B cell (primary cell): Measurements from ENCODE around the gene TKFC. TPM values are rescaled to one million over a fixed set of nuclear protein-coding genes. Genes with fewer than 3 reads are reported as not detected.
A peak's percentile ranks its signal among the peaks of the same experiment; 100 is the strongest.

Experiments used
- ATAC-seq: fragments of 200-7000 bp; cut with Tn5 transposase; one replicate; pipeline ENCODE4 v1.10.0; 2021; ENCODE audit warnings: low read depth, mild to moderate bottlenecking, moderate number of reproducible peaks, moderate library complexity
- CTCF ChIA-PET: fragments of 350-600 bp; sonication (Branson Sonifier 250); formaldehyde crosslinking; loops from one replicate; lab custom pipeline; 2021; ENCODE audit warnings: antibody characterized with exemption, inconsistent platforms; lab: Charles Lee
- POLR2A ChIA-PET: fragments of 350-600 bp; sonication (Branson Sonifier 250); formaldehyde crosslinking; loops from one replicate; lab custom pipeline; 2021; ENCODE audit warnings: antibody characterized with exemption; lab: Charles Lee
- DNase-seq: peaks from one replicate; pipeline ENCODE4 v3.0.0; 2013
- H2AFZ ChIP-seq: 2 replicates; pipeline ENCODE4 v1.6.1; 2012; ENCODE audit warnings: mild to moderate bottlenecking, low read depth, low read length; ENCODE audit not compliant: insufficient read depth, poor library complexity, severe bottlenecking
- H3K27ac ChIP-seq, 2 donors: 1 replicate in 1 of 2; 2 replicates in 1 of 2; pipeline ENCODE4 v1.5.1; 2012 to 2013; ENCODE audit warnings: low read length in 2 of 2, mild to moderate bottlenecking in 2 of 2, moderate library complexity in 1 of 2
- H3K27me3 ChIP-seq, 4 experiments: fragments of 200-600 bp in 1 of 4; sonication (generic) in 1 of 4; replicated peaks in 1 of 4; 1 replicate in 2 of 4; 2 replicates in 2 of 4; pipeline versions ENCODE4 v1.6.1 to v1.7.0; 2013 to 2016; ENCODE audit warnings: low read length in 3 of 4, mild to moderate bottlenecking in 2 of 4, mixed read lengths in 1 of 4, moderate library complexity in 1 of 4; ENCODE audit not compliant: insufficient read depth in 4 of 4, control insufficient read depth in 3 of 4; ENCODE audit errors: control extremely low read depth in 1 of 4
- H3K36me3 ChIP-seq, 2 experiments: replicated peaks in 1 of 2; 1 replicate in 1 of 2; 2 replicates in 1 of 2; pipeline versions ENCODE4 v1.6.1 to v1.7.1; 2013; ENCODE audit warnings: low read length in 1 of 2; ENCODE audit not compliant: insufficient read depth in 2 of 2, control insufficient read depth in 1 of 2; ENCODE audit errors: control extremely low read depth in 1 of 2, extremely low read depth in 1 of 2
- H3K4me1 ChIP-seq, 2 donors: fragments of 200-600 bp in 1 of 2; sonication (generic) in 1 of 2; 1 replicate in 1 of 2; 2 replicates in 1 of 2; pipeline versions ENCODE4 v1.5.1 to v1.6.1; 2013 to 2017; ENCODE audit warnings: low read length in 2 of 2; ENCODE audit not compliant: control insufficient read depth in 2 of 2, insufficient read depth in 2 of 2
- H3K4me2 ChIP-seq: replicated peaks from 2 replicates; pipeline ENCODE3; 2012; ENCODE audit warnings: mild to moderate bottlenecking, low read depth, low read length; ENCODE audit not compliant: poor library complexity, severe bottlenecking
- H3K4me3 ChIP-seq, 5 experiments: fragments of 200-600 bp in 1 of 5; sonication (generic) in 1 of 5; 1 replicate in 3 of 5; 2 replicates in 2 of 5; pipeline versions ENCODE4 v1.5.1 to v1.7.0; 2011 to 2016; ENCODE audit warnings: low read length in 4 of 5, mild to moderate bottlenecking in 4 of 5, low read depth in 2 of 5, control low read depth in 1 of 5, moderate library complexity in 1 of 5; ENCODE audit not compliant: insufficient read depth in 1 of 5; ENCODE audit errors: control extremely low read depth in 1 of 5, extremely low read depth in 1 of 5
- H3K79me2 ChIP-seq: fragments of 200-600 bp; sonication (generic); one replicate; pipeline ENCODE4 v1.6.0; 2016; ENCODE audit warnings: low read length; ENCODE audit not compliant: control insufficient read depth, insufficient read depth
- H3K9ac ChIP-seq: fragments of 200-600 bp; sonication (generic); 2 replicates; pipeline ENCODE4 v1.6.1; 2017; ENCODE audit warnings: mild to moderate bottlenecking, low read length, moderate library complexity
- H3K9me3 ChIP-seq, 3 donors: one replicate each; pipeline versions ENCODE4 v1.6.1 to v1.7.1; 2013; ENCODE audit warnings: low read length in 2 of 3; ENCODE audit not compliant: control insufficient read depth in 2 of 3, insufficient read depth in 1 of 3; ENCODE audit errors: control extremely low read depth in 1 of 3
- H4K20me1 ChIP-seq: 2 replicates; pipeline ENCODE4 v1.6.0; 2012; ENCODE audit warnings: mild to moderate bottlenecking, low read length; ENCODE audit not compliant: insufficient read depth, control insufficient read depth, poor library complexity, severe bottlenecking
- H3K27ac Mint-ChIP-seq: one replicate; pipeline ENCODE4 v1.8.0; 2021; ENCODE audit warnings: mixed read lengths
- H3K27me3 Mint-ChIP-seq: one replicate; pipeline ENCODE4 v1.8.0; 2021; ENCODE audit warnings: mixed read lengths
- H3K4me1 Mint-ChIP-seq: one replicate; pipeline ENCODE4 v1.8.0; 2021; ENCODE audit warnings: mixed read lengths
- H3K4me3 Mint-ChIP-seq: one replicate; pipeline ENCODE4 v1.8.0; 2021; ENCODE audit warnings: mixed read lengths
- H3K9me3 Mint-ChIP-seq: one replicate; pipeline ENCODE4 v1.8.0; 2022; ENCODE audit warnings: mixed read lengths; ENCODE audit not compliant: insufficient read depth
- EZH2 ChIP-seq: IDR thresholded peaks from 2 replicates; pipeline ENCODE4 v1.6.1; 2012; ENCODE audit warnings: borderline replicate concordance, low read depth, mild to moderate bottlenecking, moderate library complexity, low read length; ENCODE audit not compliant: insufficient read depth, poor library complexity, severe bottlenecking
- WGBS: methylation state at CpG from one replicate; pipeline ENCODE4 v1.1.5; 2013; ENCODE audit warnings: missing lambda C conversion rate; ENCODE audit not compliant: insufficient coverage; 5-methylcytosine and 5-hydroxymethylcytosine counted together
- intact Hi-C: fragments of 100-400 bp; cut with micrococcal nuclease; formaldehyde crosslinking; loops from one replicate; pipeline ENCODE4 v1.10.0; 2022
- polyA plus RNA-seq: library from polyadenylated mRNA; depleted of rRNA; stranded (reverse); fragments of >200 nt; gene quantifications from 2 replicates; pipeline ENCODE4 v1.2.3, GENCODE V29; 2012
- total RNA-seq, 2 donors: library from RNA; stranded (reverse); fragments of 120-200 nt in 1 of 2; gene quantifications; 1 replicate in 1 of 2; 2 replicates in 1 of 2; pipeline versions ENCODE4 v1.2.3 to v1.2.4, GENCODE V29; 2013 to 2022
- TF ChIP-seq, protein P1 (sequence below): fragments of 200-600 bp; IDR thresholded peaks from one replicate; pipeline ENCODE4 v1.8.0; 2022; ENCODE audit warnings: antibody characterized with exemption, mild to moderate bottlenecking

TKFC gene
- total and polyA plus RNA-seq, 2 donors (not counting 1 experiment from before 2014, with no cell fraction given), result 82.3 to 86.3 TPM

GRCh38 chr11:61350803-61351202 lies 17.8 kb downstream of the TKFC start:
- H3K4me1 Mint-ChIP-seq, result peaks cover 51% of the 10 kb centered on the region
- H3K36me3 ChIP-seq, result peaks cover 2 to 89% of the 10 kb centered on the region in 2 experiments

GRCh38 chr11:61352038-61352437 lies 19.0 kb downstream of the TKFC start:
- peaks cover 36 to 58% of the 10 kb centered on the region in 2 donors for H3K4me1 ChIP-seq
- peaks cover 50% of the 10 kb centered on the region for H3K79me2 ChIP-seq
- H3K4me3 Mint-ChIP-seq, result no peak overlapping the region
- ChIA-PET POLR2A (no interaction called here), CTCF (interaction anchor here (0.8 to 20.9 kb wide), 3 partner anchors 9 to 33 kb away, joined by 5 to 436 read pairs (median 206); partner anchors contain the start of genes DDB1 and TKFC)
- no peaks in the 10 kb centered on the region for H3K27me3 Mint-ChIP-seq
- WGBS, result 88% methylated on average over 8 of the region's 8 CpGs
- peaks cover 72% of the 10 kb centered on the region for H4K20me1 ChIP-seq
- intact Hi-C loops, result loop anchor here (10.0 kb wide), 2 partner anchors 437 to 773 kb away; partner anchors contain the start of genes INCENP and TMEM109
- peaks cover 54% of the 10 kb centered on the region for H3K4me1 Mint-ChIP-seq
- no peak overlapping the region for H3K4me3 ChIP-seq
- H2AFZ ChIP-seq, result no peak overlapping the region
- TF ChIP-seq EZH2, result no peak
- TF ChIP-seq, protein P1, sequence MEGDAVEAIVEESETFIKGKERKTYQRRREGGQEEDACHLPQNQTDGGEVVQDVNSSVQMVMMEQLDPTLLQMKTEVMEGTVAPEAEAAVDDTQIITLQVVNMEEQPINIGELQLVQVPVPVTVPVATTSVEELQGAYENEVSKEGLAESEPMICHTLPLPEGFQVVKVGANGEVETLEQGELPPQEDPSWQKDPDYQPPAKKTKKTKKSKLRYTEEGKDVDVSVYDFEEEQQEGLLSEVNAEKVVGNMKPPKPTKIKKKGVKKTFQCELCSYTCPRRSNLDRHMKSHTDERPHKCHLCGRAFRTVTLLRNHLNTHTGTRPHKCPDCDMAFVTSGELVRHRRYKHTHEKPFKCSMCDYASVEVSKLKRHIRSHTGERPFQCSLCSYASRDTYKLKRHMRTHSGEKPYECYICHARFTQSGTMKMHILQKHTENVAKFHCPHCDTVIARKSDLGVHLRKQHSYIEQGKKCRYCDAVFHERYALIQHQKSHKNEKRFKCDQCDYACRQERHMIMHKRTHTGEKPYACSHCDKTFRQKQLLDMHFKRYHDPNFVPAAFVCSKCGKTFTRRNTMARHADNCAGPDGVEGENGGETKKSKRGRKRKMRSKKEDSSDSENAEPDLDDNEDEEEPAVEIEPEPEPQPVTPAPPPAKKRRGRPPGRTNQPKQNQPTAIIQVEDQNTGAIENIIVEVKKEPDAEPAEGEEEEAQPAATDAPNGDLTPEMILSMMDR, result no peak
- peak overlapping the region; percentile 85 for H3K27ac Mint-ChIP-seq
- H3K36me3 ChIP-seq, result peaks cover 2 to 81% of the 10 kb centered on the region in 2 experiments
- H3K9me3 Mint-ChIP-seq, result no peaks in the 10 kb centered on the region
- ATAC-seq, result no peak
- H3K9ac ChIP-seq, result no peak overlapping the region
- DNase-seq, result no peak
- no peaks in the 10 kb centered on the region for H3K9me3 ChIP-seq
- H3K4me2 ChIP-seq, result peak overlapping the region; percentile 12
- H3K27me3 ChIP-seq, result no peaks in the 10 kb centered on the region
- peak overlapping the region in 1 of 2 donors; percentile 93 for H3K27ac ChIP-seq

More at GRCh38 chr11:61350803-61351202, 17.8 kb downstream of the TKFC start:
- Histone ChIP-seq H4K20me1 (peaks cover 82% of the 10 kb centered on the region), H3K4me2 (no peak overlapping the region), H2AFZ (no peak overlapping the region), H3K79me2 (peaks cover 47% of the 10 kb centered on the region), H3K4me3 (no peak overlapping the region), H3K27me3 (no peaks in the 10 kb centered on the region), H3K9ac (no peak overlapping the region), H3K9me3 (no peaks in the 10 kb centered on the region), H3K4me1 (peaks cover 26 to 46% of the 10 kb centered on the region in 2 donors), H3K27ac (peak overlapping the region; percentile 6 to 74)
- H3K9me3 Mint-ChIP-seq, result no peaks in the 10 kb centered on the region
- ChIA-PET POLR2A (interaction anchor here (1.5 kb wide), 1 partner anchor 12 kb away, joined by 4 read pairs; the partner anchor contains the start of genes CYB561A3 and TMEM138), CTCF (interaction anchor here (3.2 kb wide), 1 partner anchor 35 kb away, joined by 30 read pairs; no protein-coding TSS in a partner anchor)
- H3K27me3 Mint-ChIP-seq, result no peaks in the 10 kb centered on the region
- no peak for DNase-seq
- intact Hi-C loops, result loop anchor here (10.0 kb wide), 2 partner anchors 436 to 774 kb away; partner anchors contain the start of genes INCENP and TMEM109
- no peak overlapping the region for H3K4me3 Mint-ChIP-seq
- 96% methylated on average over 6 of the region's 8 CpGs for WGBS
- TF ChIP-seq EZH2, result no peak
- TF ChIP-seq, protein P1, result no peak
- no peak for ATAC-seq
- no peak overlapping the region for H3K27ac Mint-ChIP-seq
